Measurements from ENCODE around the gene NLRC5.

DNA sequence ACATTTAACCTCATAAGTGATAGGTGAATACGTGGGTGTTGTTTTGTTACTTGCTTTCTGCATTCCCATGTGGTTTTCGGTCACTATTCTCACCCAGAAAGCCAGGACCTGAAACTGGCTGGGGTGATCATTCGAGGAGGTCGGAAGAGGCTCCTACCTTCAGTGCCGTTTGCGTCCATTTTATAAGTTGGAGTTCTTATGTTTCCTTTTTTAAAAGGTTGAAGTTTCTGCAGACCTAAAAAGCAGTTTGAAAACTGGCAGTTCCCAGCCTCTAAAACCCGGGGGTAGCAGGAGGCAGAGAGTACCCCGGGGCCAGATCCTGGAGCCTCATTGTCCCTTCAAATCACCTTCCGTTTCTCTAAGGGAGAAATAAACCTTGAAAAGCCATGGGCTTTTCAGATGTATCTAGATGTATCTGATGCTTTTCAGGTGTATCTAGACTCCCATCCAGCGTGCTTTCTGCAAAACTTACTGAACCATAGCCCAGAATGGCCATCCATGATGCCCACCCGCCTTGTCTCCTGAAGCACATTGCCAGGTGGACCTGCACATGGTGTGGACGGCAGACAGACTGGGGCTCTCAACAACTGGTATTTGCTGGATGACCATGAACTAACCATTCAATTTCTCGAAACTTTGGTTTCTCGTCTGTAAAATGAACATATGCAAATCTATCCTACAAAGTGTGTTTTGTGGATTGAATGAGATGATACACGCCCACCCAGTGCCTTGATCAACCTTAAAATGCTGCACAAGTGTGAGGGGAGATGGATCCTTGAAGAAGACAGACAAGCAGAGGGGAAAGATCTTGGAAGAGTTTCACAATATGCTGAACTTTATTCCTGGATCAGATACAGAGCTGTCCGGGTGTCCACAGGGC lies 1.3 kb downstream of the NLRC5 start:
- TF ChIP-seq, protein P1, sequence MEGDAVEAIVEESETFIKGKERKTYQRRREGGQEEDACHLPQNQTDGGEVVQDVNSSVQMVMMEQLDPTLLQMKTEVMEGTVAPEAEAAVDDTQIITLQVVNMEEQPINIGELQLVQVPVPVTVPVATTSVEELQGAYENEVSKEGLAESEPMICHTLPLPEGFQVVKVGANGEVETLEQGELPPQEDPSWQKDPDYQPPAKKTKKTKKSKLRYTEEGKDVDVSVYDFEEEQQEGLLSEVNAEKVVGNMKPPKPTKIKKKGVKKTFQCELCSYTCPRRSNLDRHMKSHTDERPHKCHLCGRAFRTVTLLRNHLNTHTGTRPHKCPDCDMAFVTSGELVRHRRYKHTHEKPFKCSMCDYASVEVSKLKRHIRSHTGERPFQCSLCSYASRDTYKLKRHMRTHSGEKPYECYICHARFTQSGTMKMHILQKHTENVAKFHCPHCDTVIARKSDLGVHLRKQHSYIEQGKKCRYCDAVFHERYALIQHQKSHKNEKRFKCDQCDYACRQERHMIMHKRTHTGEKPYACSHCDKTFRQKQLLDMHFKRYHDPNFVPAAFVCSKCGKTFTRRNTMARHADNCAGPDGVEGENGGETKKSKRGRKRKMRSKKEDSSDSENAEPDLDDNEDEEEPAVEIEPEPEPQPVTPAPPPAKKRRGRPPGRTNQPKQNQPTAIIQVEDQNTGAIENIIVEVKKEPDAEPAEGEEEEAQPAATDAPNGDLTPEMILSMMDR (IDR thresholded peaks at IDR 0.05), result no peak
- TF ChIP-seq POLR2AphosphoS5 (IDR thresholded peaks at IDR 0.05), result no peak
